EH (cell line): ENCODE data around the gene NCR3LG1.

Source experiments
- DNase-seq: peaks from one replicate; pipeline ENCODE4 v3.0.0-alpha.2; 2015; ENCODE audit warnings: low read depth

The NCR3LG1 gene

DNA sequence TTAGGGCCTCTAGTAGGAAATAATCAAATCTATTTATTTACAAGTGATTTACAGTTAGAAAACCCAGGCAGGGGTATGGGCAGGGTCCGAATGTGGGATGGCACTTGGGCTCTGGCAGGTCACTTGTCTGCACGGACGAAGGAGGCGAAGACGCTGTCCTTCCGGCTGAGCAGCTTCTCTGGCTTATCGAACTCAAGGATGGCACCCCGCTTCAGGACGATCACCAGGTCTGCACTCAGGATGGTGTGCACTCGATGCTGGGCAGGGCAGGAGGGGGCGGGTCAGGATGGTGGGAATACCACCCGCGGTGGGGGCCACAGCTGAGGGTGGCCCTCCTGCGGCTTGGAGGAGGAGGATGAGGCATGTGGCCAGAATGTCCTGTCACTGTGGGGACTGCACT, 41.3 kb downstream of the NCR3LG1 start:
- no peak for DNase-seq

DNA sequence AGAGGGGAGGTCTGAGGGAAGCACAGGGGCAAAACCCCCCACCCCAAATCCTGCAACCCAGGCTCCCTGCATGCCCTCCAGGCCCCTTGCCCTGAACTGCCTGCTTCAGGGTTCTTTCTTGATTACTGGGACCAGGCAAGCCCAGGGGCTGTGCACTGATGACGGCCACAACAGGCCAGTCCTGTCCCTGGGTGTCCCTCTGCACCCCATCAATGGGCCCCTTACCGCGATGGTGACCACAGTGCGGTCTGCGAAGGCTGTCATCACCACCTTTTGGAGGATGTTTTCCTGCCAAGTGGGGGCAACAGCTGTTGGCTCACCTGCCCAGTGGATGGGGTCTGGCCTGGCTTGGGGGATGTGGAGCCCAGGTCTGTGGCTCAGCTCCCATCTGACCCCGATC, 41.9 kb downstream of the NCR3LG1 start:
- DNase-seq: no peak

DNA sequence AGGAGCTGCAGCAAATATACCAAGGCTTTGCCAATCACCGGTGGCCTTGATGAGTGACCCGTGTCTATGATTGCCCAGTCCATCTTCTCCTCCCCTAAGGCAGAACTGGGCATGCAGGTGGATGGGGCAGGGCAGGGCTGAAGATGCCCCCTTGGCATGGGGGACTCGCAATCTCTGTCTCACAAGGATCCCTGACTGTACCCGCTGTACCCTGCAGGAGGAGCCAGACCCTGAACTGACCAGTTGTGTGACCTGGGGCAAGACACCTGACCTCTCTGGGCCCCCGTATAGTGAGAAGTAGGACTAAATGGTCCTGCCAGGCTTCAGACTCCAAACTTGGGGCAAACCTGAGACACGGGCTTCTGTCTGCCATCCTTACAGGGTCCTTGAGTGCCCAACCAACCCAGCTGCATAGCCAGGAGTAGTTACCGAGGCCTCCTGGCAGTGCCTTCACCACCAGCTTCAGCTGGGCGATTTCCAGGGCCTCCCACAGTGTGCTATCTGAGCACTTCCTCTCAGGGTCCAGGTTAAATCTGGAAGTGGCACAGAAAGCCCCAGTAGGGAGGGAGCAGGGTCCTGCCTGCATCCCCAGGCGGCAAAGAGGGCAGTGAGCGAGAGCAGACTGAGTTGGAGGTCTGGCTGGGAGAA, 43.3 kb downstream of the NCR3LG1 start:
- no peak for DNase-seq

DNA sequence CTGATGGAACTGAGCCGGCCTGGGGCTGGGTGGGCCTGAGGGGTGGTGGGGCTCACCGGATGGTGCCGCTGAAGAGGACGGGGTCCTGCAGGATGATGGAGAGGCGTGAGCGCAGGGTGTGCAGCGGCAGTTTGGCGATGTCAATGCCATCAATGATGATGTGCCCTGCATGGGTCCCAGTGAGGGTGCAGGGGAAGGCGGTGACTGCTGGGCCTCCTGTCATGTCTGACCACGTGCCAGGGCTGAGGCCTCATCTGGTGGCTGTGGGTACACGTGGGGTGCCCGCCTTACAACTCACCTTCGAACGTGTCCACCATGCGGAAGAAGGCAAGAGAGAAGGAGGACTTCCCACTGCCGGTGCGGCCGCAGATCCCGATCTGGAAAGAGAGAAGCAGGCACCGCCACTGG, 44.0 kb downstream of the NCR3LG1 start:
- DNase-seq: no peak

DNA sequence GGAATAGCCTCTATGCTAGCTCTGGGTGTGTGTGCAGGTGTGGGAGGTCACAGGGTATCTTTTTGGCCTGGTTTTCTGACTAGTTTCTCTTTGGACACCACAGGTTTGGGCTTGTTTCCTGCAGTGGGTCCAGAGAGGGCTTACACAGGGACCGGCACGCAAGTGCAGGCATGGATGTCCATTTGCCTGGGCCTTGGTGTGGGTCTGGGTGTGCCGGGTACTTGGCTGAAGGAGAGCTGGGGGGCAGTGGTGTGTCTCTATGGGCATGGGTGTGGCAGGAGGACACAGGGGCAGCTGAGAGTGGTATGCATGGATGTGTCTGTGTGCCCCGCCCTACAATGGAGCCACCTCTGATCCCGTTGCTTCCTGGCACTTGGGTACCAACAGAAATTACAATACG, 44.4 kb downstream of the NCR3LG1 start:
- no peak for DNase-seq

DNA sequence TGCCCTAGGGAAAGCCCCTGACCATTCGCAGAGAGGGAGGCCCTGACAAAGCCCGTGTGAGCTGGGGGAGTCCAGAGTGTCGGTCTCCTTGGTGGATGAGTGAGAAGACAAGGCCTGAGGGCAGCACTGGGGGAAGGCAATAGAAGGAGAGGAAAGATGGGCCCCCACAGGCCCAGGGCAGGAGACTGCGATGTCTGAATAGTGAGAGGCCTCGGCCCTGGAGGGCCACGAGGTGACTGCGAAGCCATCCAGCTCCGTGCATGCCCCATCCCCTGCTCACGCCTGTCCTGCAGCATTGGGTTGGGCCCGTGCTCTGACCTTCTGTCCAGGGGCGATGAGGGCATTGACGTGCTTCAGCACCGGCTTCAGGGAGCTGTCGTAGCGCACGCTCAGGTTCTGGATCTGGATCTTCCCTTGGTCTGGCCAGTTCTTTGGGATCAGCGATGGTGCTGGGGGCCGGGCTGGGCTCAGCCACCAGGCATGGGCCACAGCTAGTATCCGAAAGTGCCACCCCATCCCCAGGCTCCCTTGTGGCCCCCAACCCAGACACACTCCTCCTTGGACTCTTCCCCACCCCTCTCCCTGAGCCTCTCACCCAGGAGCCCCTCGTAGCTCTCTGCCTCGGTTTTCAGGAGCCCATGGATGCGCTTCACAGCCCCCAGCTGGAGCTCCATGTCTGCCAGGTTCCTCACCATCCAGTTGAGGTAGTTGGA, 45.2 kb downstream of the NCR3LG1 start:
- no peak for DNase-seq

DNA sequence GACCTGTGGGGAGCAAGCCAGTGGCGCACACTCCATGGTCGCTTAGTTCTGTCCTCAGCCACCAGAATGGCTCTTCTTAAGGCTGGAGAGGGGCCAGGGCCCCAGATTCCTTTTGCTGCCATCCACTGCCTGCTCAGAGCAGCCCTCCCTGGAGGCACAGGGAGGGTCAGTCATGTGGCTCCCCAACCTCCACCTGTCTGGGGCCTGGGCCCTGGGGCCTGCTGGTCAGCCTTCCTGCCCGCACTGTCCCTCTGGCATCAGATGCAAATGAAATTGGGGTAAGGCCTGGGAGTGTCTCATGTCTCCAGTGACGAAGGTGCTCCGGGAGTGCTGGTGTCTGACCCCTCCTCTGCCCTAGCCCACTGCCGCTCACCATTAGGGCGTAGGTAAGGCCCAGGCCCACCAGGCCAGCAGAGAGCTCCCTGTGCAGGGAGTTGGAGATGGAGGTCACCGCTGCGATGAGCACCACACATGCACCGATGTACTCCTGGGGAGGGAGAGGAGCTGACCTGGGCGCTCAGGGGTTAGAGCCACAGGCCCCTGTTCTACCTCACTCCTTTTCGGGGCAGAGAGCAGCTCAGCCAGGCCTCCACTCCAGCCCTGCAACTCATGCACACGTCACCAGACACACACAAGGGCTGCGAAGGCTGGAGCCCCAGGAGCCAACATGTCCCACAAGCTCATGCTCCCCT, 45.9 kb downstream of the NCR3LG1 start:
- DNase-seq: no peak

DNA sequence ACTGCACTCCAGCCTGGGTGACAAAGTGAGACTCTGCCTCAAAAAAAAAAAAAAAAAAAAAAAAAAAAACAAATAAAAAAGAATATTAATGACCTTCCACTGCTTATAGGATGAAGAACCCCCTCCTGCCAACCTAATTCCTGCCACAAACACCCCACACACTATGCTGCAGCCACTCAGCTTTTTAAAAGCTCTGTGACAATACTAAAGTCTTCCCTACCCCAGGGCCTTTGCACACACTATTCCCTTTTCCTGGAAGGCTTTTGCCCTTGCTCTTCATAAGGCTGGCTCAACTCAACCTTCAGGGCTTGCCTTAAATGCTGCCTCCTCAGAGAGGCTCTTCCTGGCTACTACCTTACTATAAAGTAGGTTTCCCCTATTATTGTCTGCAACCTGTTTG, 47.6 kb downstream of the NCR3LG1 start:
- no peak for DNase-seq

DNA sequence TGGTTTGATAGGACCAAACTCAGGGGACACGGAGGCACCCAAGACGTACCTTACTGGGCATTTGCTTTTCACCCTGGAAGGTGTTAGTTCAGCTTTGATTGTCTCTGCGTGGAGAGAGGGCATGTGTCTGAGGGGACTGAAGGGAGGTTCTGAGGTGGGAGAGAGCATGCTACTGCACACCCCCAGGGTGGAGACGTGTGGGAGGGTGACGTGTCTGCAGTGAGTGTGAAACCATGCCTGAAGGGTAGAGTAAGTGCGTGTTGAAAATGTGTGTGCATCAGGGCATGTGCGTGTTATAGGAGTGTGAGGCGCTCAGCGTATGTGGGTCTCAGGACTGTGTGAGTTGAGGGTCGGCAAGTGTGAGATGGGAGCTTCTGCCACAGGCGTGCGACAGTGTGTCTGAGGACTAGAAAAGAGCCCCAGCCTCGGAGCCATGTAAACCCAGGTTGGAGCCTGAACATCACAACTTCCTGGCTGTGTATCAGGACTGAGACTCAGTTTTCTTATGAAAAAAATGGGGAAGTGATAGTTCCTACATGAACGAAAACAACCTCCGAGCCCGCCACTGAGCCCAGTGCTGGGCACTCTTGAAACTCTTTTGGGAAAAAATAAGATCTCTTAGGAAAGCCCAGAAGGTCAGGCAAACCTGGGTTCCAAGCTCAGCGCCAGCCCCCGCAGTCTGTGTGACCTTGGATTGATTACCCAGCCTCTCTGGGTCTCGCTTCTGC, 48.6 kb downstream of the NCR3LG1 start:
- DNase-seq: no peak

DNA sequence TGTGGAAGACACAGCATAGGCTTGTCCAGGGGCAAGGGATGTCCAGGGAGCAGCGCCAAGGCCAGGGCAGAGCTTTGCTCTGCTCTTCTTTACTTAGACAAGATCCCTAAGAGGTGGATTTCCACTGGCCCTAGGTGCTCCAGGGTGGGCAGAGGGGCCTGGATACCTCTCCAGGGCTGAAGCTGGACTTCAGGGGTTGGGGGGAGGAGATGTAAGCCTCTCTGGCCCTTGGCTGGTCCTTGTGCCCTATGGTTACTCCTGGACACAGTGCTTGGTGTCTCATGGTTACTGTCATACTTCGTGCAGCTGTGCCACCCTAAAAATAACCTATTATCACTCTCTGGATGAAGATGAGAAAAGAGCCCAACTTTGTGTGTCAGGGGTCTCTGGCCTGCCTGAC, 49.7 kb downstream of the NCR3LG1 start:
- no peak for DNase-seq

DNA sequence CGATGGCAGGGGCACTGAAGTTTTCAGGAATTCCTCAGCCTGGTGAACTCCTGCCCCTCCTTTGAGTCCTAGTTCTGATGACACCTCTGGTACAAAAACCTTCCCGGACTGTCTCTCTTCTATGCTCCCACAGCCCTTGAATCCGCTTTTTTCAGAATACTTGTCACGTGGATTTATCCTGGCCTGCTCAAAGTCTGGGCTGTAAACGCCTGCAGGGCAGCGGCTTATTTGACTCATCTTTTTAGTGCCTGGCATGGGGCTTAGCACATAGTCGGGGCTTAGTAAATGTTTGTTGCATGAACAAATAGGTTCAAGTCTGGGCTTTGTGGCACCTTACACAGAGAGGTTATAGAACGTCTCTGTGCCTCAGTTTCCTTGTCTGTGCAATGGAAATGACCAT, 50.2 kb downstream of the NCR3LG1 start:
- DNase-seq: no peak

DNA sequence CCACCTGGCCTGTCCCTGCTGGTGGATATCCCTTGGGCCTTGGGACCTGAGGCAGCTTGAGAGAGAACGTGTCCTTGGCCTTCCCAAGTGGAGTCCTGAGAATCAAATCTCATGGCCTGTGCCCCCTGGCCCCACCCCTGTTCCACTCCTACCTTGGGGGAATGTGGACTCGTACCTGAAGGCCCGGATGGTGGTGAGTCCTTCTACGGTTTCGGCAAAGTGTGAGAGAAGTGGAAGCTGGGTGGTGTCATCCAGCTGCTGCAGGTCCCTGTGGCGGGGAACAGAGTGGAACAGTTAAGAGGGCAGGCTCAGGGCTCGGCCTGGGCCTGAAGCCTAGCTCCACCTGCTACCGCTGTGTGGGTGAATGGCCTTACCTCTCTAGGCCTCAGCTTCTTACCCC, 50.9 kb downstream of the NCR3LG1 start:
- DNase-seq: no peak

DNA sequence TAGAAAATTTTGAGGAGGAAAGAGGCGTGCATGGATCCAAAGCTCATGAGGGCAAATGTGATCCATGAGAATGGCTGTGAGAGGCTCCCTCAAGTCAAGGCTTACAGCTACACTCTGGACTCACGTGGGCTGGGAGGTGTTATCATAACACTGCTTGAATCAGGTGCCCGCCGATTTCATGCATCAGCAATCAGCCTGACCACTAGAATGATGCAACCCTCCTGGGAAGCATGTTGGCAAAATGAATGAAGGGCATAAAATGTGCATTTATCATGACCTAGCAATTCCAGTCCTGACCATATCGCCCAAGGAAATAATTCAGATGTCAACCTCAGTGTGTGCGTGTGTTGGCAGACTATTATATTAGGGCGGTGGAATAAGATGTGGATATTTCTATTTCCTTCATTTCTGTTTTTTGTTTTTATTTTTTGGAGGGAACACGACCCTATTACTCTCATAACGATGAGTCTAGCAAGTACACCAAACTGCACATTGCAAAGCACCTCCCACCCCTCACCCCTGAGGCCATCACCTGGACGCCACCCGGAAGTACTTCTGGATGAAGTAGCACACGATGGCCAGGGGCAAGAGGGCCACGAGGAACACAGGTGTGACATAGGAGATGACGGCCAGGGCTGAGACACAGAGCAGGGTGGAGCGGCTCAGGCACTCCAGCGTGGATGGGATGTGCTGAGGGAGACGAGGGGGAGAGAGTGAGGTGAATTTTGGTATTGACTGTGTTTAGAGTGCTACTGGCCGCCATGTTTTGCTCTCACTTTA, 52.6 kb downstream of the NCR3LG1 start:
- no peak for DNase-seq

DNA sequence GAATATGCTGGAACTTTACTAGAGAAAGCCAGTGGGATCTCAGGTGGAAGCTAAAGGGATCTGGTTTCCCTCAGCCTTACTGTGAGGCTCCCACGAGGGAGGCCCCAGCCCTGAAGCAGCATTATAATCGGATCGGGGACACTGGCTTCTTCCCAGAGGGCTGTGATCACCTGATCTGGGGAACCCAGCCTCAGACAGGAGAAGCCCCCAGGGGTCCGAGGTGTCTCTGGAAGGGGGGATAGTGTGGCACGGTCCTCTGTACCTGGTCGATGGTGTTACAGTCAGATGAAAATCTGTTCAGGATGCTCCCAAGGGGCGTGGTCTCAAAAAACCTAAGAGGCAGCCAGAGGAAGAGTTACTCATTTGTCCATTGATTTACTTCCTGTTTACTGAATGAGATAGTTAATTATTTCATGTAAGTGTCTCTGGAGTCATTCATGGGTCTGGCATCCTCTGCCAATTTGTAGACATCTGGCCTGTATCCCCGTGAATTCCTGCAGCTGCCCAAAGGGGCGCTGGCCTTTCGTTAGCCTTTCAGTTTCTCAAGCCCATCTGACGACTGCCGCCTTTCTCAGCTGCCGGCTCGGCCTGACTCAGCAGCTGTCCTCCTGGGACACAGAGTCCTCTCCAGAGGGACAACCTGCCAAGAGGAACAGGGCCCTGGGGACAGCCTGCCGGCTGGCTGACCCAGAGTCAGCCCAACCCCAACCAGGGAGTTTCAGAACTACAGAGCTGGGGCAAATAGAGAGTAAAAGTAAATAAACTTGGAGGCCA, 53.8 kb downstream of the NCR3LG1 start:
- peak; percentile 63 for DNase-seq

DNA sequence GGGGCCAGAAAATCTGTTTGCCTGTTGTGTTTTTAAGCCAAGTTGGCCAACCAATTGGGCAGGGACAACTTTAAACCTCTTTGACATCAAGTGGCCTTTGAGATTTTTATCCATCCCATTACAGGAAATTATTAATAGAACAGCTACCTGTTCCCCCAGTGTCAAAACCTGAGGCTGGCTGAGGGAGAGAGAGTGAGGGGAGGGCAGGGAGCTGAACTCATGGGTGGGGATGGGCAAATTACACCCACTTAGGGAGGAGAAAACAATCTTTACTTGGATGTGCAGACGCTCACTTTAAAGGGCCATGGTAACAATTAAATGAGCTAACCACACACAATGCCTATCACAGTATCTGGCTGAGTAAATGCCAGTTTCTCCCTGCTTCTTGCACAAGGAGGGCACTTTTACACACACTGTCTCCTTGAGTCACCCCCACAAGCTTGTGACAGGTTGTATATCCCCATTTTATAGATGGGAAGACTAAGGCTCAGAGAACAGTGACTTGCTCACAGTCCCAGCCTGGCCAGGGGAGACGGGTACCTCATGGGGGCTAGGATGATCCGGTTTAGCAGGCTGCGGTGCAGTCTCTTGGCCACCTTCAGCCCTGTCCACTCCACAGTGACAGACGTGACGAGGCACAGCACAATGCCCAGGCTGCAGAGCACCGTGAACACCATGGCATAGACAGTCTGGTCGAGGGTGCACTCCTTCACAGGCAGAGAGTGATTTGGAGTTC, 54.6 kb downstream of the NCR3LG1 start:
- DNase-seq: no peak

DNA sequence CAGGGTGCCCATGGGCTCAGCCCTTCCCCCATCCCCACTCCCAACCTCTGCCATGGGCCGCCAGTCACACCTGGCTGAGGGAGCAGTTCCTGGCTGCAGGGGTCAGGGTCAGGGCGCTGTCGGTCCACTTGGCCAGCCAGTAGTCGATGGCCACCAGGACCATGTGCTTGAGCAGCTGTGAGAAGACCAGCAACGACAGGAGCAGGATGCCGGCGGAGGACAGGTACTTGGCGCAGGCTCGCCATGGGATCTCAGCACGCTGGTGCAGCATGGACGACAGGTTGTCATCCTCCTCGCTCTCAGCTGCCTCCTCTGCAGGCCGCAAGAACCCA, 55.2 kb downstream of the NCR3LG1 start:
- no peak for DNase-seq

DNA sequence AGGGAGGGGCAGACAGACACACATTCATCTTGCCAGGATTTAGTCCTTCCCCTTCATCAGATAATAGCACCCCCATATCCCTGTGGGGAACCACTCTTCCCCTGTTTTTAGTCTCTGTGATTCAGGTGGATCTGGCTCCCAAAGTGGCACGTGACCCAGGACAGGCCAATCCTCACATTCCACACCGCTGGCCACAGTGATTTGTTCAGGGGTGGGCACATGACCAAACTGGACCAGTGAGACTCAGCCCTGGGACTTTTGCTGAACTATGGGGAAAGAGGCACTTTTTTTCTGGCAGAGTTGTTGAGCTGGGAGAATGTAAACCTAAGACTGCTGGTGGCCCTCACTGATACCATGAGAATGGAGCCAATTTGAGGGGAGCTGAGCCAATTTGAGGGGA, 56.0 kb downstream of the NCR3LG1 start:
- DNase-seq: no peak

DNA sequence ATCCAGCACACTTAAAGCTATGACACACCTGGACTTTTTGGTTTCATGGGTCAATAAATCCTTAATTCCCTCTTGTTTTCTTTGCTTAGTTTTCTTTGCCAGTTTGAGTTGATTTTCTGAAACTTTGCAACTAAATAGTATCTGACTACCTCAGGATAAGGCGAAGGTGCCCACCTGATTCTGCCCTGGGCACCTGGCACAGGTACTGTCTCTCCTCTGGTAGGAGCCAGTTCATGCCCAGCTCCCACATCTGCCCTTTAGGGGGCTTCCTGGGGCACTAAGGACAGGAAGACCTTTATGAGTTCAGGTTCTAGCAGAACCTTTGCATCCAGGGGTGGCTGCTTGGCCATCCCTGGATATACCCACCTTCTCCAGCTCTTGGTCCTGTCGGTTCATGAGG, 56.4 kb downstream of the NCR3LG1 start:
- no peak for DNase-seq

DNA sequence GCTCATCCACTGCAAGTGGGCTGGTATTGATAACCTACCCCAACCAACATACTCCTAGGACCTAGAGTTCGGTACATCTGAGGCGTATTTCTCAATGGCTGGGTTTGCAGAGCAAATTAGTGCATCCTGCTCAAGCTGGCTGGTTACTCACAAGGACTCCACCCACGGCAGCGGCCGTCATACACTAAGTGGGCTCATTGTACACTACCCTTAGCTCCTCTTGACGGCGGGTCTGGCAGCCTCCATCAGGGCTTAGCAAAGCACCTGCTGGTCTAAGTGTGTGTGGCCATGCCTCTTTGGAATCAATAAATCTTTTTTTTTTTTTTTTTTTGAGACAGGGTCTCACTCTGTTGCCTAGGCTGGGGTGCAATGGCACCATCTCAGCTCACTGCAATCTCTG, 57.0 kb downstream of the NCR3LG1 start:
- DNase-seq: no peak

DNA sequence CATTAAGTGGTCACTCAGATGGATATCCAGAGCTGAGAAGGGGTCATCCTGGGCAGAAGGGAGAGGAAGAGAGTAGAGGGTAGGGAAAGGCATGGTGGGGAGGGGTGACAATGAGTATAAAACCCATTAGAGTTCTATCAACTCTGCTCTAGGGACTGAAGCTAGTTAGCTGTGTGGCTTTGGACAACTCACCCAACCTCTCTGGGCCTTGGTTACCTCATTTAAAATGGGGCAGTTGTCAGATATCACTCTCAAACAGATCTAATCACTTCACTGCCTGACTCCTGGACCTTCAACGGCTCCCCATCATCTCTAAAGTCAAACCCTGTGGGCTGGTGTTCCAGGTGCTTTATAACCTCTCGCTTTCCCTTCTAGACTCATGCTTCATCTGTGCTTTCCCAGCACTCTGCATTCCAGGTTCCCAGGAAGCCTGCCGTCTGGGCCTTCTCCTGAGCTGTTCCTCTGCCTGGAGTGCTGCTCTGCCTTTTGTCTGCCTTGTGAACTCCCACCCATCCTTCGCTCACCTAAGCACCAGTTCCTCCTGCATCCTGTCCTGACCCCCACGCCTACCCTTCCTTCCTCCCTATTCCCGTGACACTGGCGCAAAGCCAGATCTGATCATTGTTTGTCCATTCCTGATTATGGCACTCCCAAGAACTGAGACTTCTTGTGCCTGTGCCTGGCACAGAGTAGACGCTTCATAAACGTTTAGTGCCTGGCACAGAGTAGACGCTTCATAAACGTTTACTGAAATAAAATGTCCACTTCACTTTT, 59.2 kb downstream of the NCR3LG1 start:
- DNase-seq: no peak
